ENCODE data around the gene PEX11A. TPM values are rescaled to one million over a fixed set of nuclear protein-coding genes. Genes with fewer than 3 reads are reported as not detected.

Gene PEX11A
- total RNA-seq, 6 donors from 2014 or later, result 4.4 to 18.7 (median 6.7) TPM

DNA sequence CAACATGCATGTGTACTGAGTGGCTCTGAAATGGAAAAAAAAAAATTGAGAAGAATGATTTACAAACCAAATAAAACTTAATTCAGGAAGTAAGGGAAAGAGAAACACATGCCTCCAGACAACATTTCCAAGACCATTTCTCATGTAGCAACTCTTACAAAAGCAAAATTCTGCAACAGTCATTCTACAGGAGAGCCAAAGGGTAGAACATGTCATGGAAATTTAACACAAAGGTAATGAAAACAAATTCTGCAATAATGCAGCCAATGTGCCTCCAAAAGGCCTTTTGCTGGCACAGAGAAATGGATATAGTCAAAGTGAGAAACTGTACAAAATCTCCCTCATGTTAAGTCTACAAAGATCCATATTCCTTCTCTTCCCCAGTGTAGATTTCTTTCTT is 4.0 kb downstream of the PEX11A start:
- peaks cover 3 to 23% (median 12%) of the 10 kb centered on the region in 4 donors for H3K4me1 ChIP-seq
- no peaks in the 10 kb centered on the region for H3K9me3 ChIP-seq
- DNase-seq, result no peak
- no peaks in the 10 kb centered on the region for H3K27me3 ChIP-seq
- H3K4me3 ChIP-seq, result no peak overlapping the region
- TF ChIP-seq POLR2A (IDR thresholded peaks at IDR 0.05), result no peak
- TF ChIP-seq POLR2AphosphoS5 (IDR thresholded peaks at IDR 0.05), result no peak
- TF ChIP-seq EP300 (IDR thresholded peaks at IDR 0.05), result no peak
- TF ChIP-seq, protein P1, sequence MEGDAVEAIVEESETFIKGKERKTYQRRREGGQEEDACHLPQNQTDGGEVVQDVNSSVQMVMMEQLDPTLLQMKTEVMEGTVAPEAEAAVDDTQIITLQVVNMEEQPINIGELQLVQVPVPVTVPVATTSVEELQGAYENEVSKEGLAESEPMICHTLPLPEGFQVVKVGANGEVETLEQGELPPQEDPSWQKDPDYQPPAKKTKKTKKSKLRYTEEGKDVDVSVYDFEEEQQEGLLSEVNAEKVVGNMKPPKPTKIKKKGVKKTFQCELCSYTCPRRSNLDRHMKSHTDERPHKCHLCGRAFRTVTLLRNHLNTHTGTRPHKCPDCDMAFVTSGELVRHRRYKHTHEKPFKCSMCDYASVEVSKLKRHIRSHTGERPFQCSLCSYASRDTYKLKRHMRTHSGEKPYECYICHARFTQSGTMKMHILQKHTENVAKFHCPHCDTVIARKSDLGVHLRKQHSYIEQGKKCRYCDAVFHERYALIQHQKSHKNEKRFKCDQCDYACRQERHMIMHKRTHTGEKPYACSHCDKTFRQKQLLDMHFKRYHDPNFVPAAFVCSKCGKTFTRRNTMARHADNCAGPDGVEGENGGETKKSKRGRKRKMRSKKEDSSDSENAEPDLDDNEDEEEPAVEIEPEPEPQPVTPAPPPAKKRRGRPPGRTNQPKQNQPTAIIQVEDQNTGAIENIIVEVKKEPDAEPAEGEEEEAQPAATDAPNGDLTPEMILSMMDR (IDR thresholded peaks at IDR 0.05), result no peak
- ATAC-seq (ENCODE audit: low FRiP score in 2 of 2), result no peak
- H3K36me3 ChIP-seq, result peaks cover 0 to 21% (median 0%) of the 10 kb centered on the region in 4 donors
- H3K27ac ChIP-seq, result no peak overlapping the region

DNA sequence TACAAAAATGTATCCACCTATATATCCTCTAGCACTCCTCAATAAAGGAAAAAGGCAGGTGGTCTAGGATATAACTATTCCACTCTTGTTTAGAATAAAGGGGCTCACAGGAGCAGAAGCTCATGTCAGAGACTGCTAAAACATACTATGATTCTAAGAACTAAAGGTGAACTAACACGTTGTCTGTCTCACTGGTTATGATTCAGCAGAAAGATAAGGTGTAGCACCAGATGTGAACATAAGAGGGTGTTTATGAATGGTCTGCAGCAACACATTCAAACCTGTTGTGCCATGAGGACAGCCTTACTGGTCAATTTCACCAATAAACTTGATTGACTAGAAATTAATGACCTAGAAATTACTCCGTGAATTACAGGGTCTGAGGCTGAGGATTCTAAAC is 4.6 kb downstream of the PEX11A start:
- Histone ChIP-seq H3K4me1 (peaks cover 2 to 19% (median 12%) of the 10 kb centered on the region in 4 donors), H3K36me3 (peaks cover 0 to 21% (median 0%) of the 10 kb centered on the region in 4 donors), H3K9me3 (no peaks in the 10 kb centered on the region), H3K27me3 (no peaks in the 10 kb centered on the region), H3K27ac (no peak overlapping the region), H3K4me3 (no peak overlapping the region)
- no peak for ATAC-seq (ENCODE audit: low FRiP score in 2 of 2)
- no peak for DNase-seq
- 78 to 83% methylated on average over 2 of the region's 2 CpGs for WGBS, 2 donors
- TF ChIP-seq, protein P1 (IDR thresholded peaks at IDR 0.05), result no peak
- TF ChIP-seq POLR2A (IDR thresholded peaks at IDR 0.05) (no peak), POLR2AphosphoS5 (IDR thresholded peaks at IDR 0.05) (no peak), EP300 (IDR thresholded peaks at IDR 0.05) (no peak)

DNA sequence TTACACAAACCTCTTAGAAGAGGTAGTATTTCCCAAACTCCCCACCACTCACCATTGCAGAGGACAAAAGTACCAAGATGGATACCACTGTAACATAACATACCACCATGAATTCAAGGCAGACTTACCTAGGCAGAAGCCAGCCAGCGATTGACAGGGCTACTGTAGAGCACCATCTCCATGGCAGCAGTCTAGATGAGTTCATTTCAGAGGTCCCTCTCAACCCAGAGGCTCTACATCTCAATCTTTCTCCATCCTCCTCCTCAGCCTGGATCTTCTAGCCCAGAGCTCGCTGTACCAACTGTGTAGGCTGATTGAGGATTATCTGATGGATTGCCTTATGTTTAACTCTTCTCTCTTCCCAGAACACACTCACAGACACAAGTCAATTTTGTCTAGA is 9.4 kb downstream of the PEX11A start:
- peaks cover 0 to 19% (median 0%) of the 10 kb centered on the region in 4 donors for H3K36me3 ChIP-seq
- no peaks in the 10 kb centered on the region for H3K27me3 ChIP-seq
- WGBS, 2 donors, result 78 to 100% methylated on average over 2 of the region's 2 CpGs
- ATAC-seq (ENCODE audit: low FRiP score in 2 of 2) (peak in 1 of 2 donors; percentile 10), DNase-seq (no peak)
- H3K27ac ChIP-seq, result peak overlapping the region; percentile 27 to 67 (median 44)
- TF ChIP-seq POLR2A (IDR thresholded peaks at IDR 0.05) (no peak), EP300 (IDR thresholded peaks at IDR 0.05) (no peak), POLR2AphosphoS5 (IDR thresholded peaks at IDR 0.05) (no peak)
- TF ChIP-seq, protein P1 (IDR thresholded peaks at IDR 0.05), result no peak
- H3K4me3 ChIP-seq, result no peak overlapping the region
- no peaks in the 10 kb centered on the region for H3K9me3 ChIP-seq
- peaks cover 0 to 17% (median 7%) of the 10 kb centered on the region in 4 donors for H3K4me1 ChIP-seq

DNA sequence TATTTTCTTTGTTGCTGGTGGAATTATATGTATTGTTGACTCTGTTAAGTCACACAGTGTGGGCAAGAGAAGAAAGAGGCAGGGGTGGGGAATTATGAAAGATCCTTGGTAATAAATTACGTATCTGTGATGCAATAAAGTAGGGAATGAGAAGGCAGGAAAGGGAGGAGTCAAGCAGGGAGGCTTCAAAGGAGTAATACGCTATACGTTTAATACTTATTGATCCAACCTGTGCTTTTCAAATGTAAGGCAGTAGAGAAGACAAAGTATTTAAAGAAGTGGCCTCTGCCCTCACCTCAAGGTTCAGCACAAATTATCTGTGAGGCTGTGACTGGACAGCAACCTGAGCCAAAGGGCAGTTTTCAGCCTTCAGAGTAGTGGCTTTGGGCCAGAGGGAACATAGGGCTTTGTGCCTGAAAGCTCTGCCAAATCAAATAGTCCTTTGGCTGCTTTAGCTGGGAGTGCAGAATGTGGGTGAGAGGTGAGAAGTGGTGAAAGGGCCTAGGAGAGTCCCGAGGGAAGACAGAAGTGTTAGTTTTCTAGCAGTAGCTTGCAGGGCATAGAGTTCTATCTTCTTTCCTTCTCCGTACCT is 10.2 kb downstream of the PEX11A start:
- H3K27ac ChIP-seq, result peak overlapping the region; percentile 38 to 67 (median 44)
- peak; percentile 86 to 90 for ATAC-seq (ENCODE audit: low FRiP score in 2 of 2)
- no peaks in the 10 kb centered on the region for H3K9me3 ChIP-seq
- peaks cover 0 to 17% (median 7%) of the 10 kb centered on the region in 4 donors for H3K4me1 ChIP-seq
- peak in 1 of 4 donors; percentile 8 for TF ChIP-seq POLR2A (IDR thresholded peaks at IDR 0.05)
- TF ChIP-seq POLR2AphosphoS5 (IDR thresholded peaks at IDR 0.05), result peak; percentile 15 to 31
- peak in 1 of 4 donors; percentile 67 for TF ChIP-seq EP300 (IDR thresholded peaks at IDR 0.05)
- TF ChIP-seq, protein P1 (IDR thresholded peaks at IDR 0.05), result no peak
- H3K27me3 ChIP-seq, result no peaks in the 10 kb centered on the region
- no peak overlapping the region for H3K4me3 ChIP-seq
- WGBS, 2 donors, result 33 to 59% methylated on average over 5 of the region's 5 CpGs
- peaks cover 0 to 14% (median 0%) of the 10 kb centered on the region in 4 donors for H3K36me3 ChIP-seq
- DNase-seq, result peak in 1 of 2 donors; percentile 79

DNA sequence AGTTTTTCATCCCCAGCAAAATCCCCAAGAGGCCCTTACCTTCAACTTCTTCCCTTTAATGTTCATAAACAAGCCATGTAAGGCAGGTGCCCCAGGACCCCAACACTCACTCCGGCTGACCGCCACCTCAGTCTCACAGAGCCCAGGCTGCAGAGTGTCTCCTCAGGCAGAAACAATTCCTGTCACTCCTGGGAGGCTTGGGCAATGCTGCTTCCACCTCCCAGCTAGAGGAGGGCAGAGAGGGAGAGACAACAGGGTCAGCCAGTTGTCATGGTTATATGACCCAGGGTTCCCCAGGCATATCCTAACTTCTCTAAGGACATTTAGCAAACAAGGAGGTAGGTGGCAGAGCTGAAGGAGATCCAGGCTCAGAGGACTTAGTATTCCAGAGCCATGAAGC is 11.3 kb downstream of the PEX11A start, which contains the start of gene PLIN1:
Gene PLIN1, minus strand, starts transcription at position 156 of the 400 bp plus-strand sequence. CDS start 1,878 bp downstream, outside the sequence.
- Histone ChIP-seq H3K36me3 (peaks cover 0 to 13% (median 0%) of the 10 kb centered on the region in 4 donors), H3K27me3 (no peaks in the 10 kb centered on the region), H3K4me1 (peaks cover 0 to 17% (median 7%) of the 10 kb centered on the region in 4 donors), H3K27ac (peak within 1 kb of the TSS; percentile 38 to 67 (median 44)), H3K4me3 (no peak within 1 kb of the TSS), H3K9me3 (no peaks in the 10 kb centered on the region)
- 93 to 96% methylated on average over 2 of the region's 2 CpGs for WGBS, 2 donors
- TF ChIP-seq EP300 (IDR thresholded peaks at IDR 0.05) (no peak), POLR2A (IDR thresholded peaks at IDR 0.05) (no peak)
- TF ChIP-seq, protein P1 (IDR thresholded peaks at IDR 0.05), result no peak
- ATAC-seq (ENCODE audit: low FRiP score in 2 of 2) (no peak), DNase-seq (no peak)
